Central memory CD8-positive, alpha-beta T cell (primary cell): ENCODE measurements around the gene ASIC1.

Experiments
- ATAC-seq: fragments of 150-1000 bp; cut with Tn5 transposase; replicated peaks from 2 replicates; pipeline ENCODE4 v1.10.0; 2022; ENCODE audit warnings: mild to moderate bottlenecking, moderate FRiP score, moderate number of reproducible peaks; ENCODE audit not compliant: poor library complexity, severe bottlenecking; ENCODE audit errors: extremely low read depth
- DNase-seq, 2 donors: peaks; one replicate each; pipeline ENCODE4 v3.0.0; 2021; ENCODE audit warnings: low spot score in 2 of 2
- H3K27ac Mint-ChIP-seq: one replicate; pipeline ENCODE4 v1.8.0; 2022; ENCODE audit warnings: low read depth, mild to moderate bottlenecking, moderate library complexity, mixed read lengths
- H3K27me3 Mint-ChIP-seq: one replicate; pipeline ENCODE4 v1.8.0; 2022; ENCODE audit warnings: mixed read lengths
- H3K36me3 Mint-ChIP-seq: one replicate; pipeline ENCODE4 v1.8.0; 2022; ENCODE audit warnings: mild to moderate bottlenecking, moderate library complexity, mixed read lengths; ENCODE audit not compliant: insufficient read depth
- H3K4me1 Mint-ChIP-seq: one replicate; pipeline ENCODE4 v1.8.0; 2022; ENCODE audit warnings: mixed read lengths
- H3K4me3 Mint-ChIP-seq: one replicate; pipeline ENCODE4 v1.8.0; 2022; ENCODE audit warnings: mild to moderate bottlenecking, moderate library complexity, mixed read lengths
- H3K9me3 Mint-ChIP-seq: one replicate; pipeline ENCODE4 v1.8.0; 2022; ENCODE audit warnings: mixed read lengths

Gene ASIC1

DNA sequence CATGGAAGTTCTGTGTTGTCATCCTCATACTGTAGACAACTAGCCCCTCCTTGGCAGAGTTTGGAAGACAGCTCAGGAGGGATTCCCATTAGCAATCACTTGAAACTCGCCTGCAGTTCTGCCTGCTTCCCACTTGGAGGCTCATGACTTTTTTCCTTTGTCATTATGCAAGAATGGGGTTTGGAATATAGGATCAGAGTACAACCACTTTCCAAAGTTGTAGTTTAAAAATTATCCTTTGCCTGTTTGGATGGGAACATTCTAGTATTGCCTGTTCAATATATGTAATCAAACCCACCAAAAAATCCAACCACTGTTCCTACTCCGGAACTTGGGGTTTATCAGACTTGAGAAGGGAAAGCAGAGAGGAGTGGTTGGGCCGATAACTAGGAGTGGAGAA lies 44.3 kb downstream of the ASIC1 start:
- DNase-seq = no peak
- ATAC-seq = no peak
- no peak overlapping the region for H3K27ac Mint-ChIP-seq
- no peak overlapping the region for H3K4me3 Mint-ChIP-seq
- H3K4me1 Mint-ChIP-seq = no peaks in the 10 kb centered on the region
- peaks cover 36% of the 10 kb centered on the region for H3K36me3 Mint-ChIP-seq
- no peaks in the 10 kb centered on the region for H3K9me3 Mint-ChIP-seq
- no peaks in the 10 kb centered on the region for H3K27me3 Mint-ChIP-seq

- Mint-ChIP-seq H3K27me3 (no peaks in the 10 kb centered on the region), H3K4me1 (no peaks in the 10 kb centered on the region), H3K27ac (no peak overlapping the region), H3K36me3 (peaks cover 32% of the 10 kb centered on the region), H3K9me3 (no peaks in the 10 kb centered on the region), H3K4me3 (no peak overlapping the region)
- no peak for ATAC-seq
- DNase-seq = no peak
Measured at GRCh38 chr12:50102131-50102531, 44.7 kb downstream of the ASIC1 start.

GRCh38 chr12:50102646-50103309 lies 45.4 kb downstream of the ASIC1 start:
- Mint-ChIP-seq H3K4me3 (no peak overlapping the region), H3K27me3 (no peaks in the 10 kb centered on the region), H3K27ac (peak overlapping the region; percentile 49), H3K9me3 (no peaks in the 10 kb centered on the region), H3K4me1 (no peaks in the 10 kb centered on the region), H3K36me3 (peaks cover 25% of the 10 kb centered on the region)
- ATAC-seq = no peak
- no peak for DNase-seq

- Mint-ChIP-seq H3K4me3 (no peak overlapping the region), H3K27ac (peak overlapping the region; percentile 49), H3K9me3 (no peaks in the 10 kb centered on the region), H3K27me3 (no peaks in the 10 kb centered on the region), H3K4me1 (no peaks in the 10 kb centered on the region), H3K36me3 (peaks cover 24% of the 10 kb centered on the region)
- ATAC-seq (no peak), DNase-seq (no peak)
Measured at GRCh38 chr12:50103351-50103750, 46.0 kb downstream of the ASIC1 start.

DNA sequence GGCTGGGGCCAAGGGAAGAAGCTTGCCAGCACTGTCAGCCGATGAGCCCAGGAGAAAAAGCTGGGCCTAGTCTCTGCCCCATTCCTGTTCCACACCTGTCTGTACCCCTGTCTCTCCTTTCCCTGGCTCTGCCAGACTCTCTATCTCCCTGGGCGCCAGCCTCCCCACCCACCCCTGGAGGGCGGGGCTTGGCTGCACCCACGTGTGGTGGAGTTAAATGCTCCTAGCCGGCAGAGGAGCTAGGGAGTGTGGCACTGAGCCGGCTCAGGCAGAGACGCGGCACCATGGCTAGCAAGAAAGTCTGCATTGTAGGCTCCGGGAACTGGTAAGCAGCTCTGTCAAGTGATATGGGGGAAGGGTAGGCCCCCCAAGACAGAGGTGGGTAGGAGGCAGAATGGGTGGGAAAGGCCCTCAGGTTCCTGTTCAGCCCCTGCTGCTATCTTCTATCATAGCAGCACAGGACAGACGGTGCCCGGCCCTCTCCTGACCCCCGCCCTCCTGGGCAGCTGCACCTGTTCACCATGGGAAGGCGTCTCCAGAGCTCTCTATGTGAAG lies 46.4 kb downstream of the ASIC1 start, which contains the start of gene GPD1:
Gene GPD1, plus strand, starts transcription at position 242 of the 555 bp plus-strand sequence. Its CDS starts 43 bp downstream, at position 285.
- Mint-ChIP-seq H3K9me3 (no peaks in the 10 kb centered on the region), H3K27me3 (no peaks in the 10 kb centered on the region), H3K27ac (peak within 1 kb of the TSS; percentile 49), H3K4me3 (no peak within 1 kb of the TSS), H3K4me1 (no peaks in the 10 kb centered on the region), H3K36me3 (peaks cover 21% of the 10 kb centered on the region)
- ATAC-seq (no peak), DNase-seq (no peak)

- Mint-ChIP-seq H3K27ac (peak overlapping the region; percentile 58), H3K4me1 (no peaks in the 10 kb centered on the region), H3K4me3 (no peak overlapping the region), H3K27me3 (no peaks in the 10 kb centered on the region), H3K36me3 (peaks cover 14% of the 10 kb centered on the region), H3K9me3 (no peaks in the 10 kb centered on the region)
- DNase-seq (no peak), ATAC-seq (no peak)
Measured at GRCh38 chr12:50104417-50105366, 47.3 kb downstream of the ASIC1 start.

- ATAC-seq (no peak), DNase-seq (no peak)
- Mint-ChIP-seq H3K4me3 (no peak overlapping the region), H3K36me3 (peaks cover 8% of the 10 kb centered on the region), H3K27me3 (no peaks in the 10 kb centered on the region), H3K27ac (peak overlapping the region; percentile 58), H3K9me3 (no peaks in the 10 kb centered on the region), H3K4me1 (no peaks in the 10 kb centered on the region)
Measured at GRCh38 chr12:50105913-50106450, 48.6 kb downstream of the ASIC1 start.

GRCh38 chr12:50106907-50107306 lies 49.5 kb downstream of the ASIC1 start:
- ATAC-seq (no peak), DNase-seq (no peak)
- no peak overlapping the region for H3K27ac Mint-ChIP-seq
- H3K4me3 Mint-ChIP-seq = no peak overlapping the region
- H3K36me3 Mint-ChIP-seq = peaks cover 7% of the 10 kb centered on the region
- H3K9me3 Mint-ChIP-seq = no peaks in the 10 kb centered on the region
- peaks cover 5% of the 10 kb centered on the region for H3K4me1 Mint-ChIP-seq
- H3K27me3 Mint-ChIP-seq = no peaks in the 10 kb centered on the region

- no peaks in the 10 kb centered on the region for H3K27me3 Mint-ChIP-seq
- ATAC-seq = no peak
- peaks cover 10% of the 10 kb centered on the region for H3K4me1 Mint-ChIP-seq
- H3K4me3 Mint-ChIP-seq = no peak overlapping the region
- no peak for DNase-seq
- no peak overlapping the region for H3K27ac Mint-ChIP-seq
- H3K36me3 Mint-ChIP-seq = peaks cover 13% of the 10 kb centered on the region
- no peaks in the 10 kb centered on the region for H3K9me3 Mint-ChIP-seq
Measured at GRCh38 chr12:50107416-50108268, 50.2 kb downstream of the ASIC1 start.

DNA sequence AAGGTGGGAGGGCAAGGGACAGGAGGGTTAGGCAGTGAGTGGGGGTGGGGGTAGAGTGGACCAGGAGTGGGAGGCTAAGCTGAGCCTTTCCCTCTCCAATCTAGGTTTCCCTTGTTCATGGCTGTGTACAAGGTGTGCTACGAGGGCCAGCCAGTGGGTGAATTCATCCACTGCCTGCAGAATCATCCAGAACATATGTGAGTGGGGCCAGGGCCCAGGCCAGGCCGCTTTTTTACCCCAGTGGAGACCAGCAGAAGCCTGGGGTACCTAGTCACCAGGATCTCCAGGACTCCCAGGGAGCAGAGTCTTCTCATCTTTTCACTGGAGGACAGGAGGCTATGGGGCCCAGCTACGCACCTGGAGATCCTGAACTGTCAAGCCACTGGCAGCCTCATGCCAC lies 51.9 kb downstream of the ASIC1 start:
- Mint-ChIP-seq H3K9me3 (no peaks in the 10 kb centered on the region), H3K36me3 (peaks cover 19% of the 10 kb centered on the region), H3K27ac (no peak overlapping the region), H3K4me1 (peaks cover 15% of the 10 kb centered on the region), H3K4me3 (no peak overlapping the region), H3K27me3 (no peaks in the 10 kb centered on the region)
- ATAC-seq (no peak), DNase-seq (no peak)

- H3K27me3 Mint-ChIP-seq = no peaks in the 10 kb centered on the region
- ATAC-seq = no peak
- DNase-seq = no peak
- peak overlapping the region; percentile 69 for H3K27ac Mint-ChIP-seq
- H3K4me3 Mint-ChIP-seq = peak overlapping the region; percentile 11
- peaks cover 21% of the 10 kb centered on the region for H3K36me3 Mint-ChIP-seq
- H3K9me3 Mint-ChIP-seq = no peaks in the 10 kb centered on the region
- H3K4me1 Mint-ChIP-seq = peaks cover 20% of the 10 kb centered on the region
Measured at GRCh38 chr12:50110127-50110761, 52.8 kb downstream of the ASIC1 start.
